A673 (cell line): Measurements from ENCODE around the gene CRYBB1. TPM values are rescaled to one million over a fixed set of nuclear protein-coding genes. Genes with fewer than 3 reads are reported as not detected.

Experiments
- BruUV-seq: library from RNA; stranded (reverse); fragments of 400-500 nt; replicated peaks from 2 replicates; lab custom pipeline; 2021; lab: Mats Ljungman, UMichigan
- CTCF ChIA-PET: fragments of 300-600 bp; sonication (Branson Sonifier 250); formaldehyde crosslinking; loops from one replicate; lab custom pipeline; 2022; ENCODE audit warnings: antibody characterized with exemption; lab: Charles Lee
- POLR2A ChIA-PET: fragments of 300-600 bp; sonication (Branson Sonifier 250); formaldehyde crosslinking; loops from one replicate; lab custom pipeline; 2022; ENCODE audit warnings: antibody characterized with exemption; ENCODE audit not compliant: low non-redundant PET; lab: Charles Lee
- DNase-seq: peaks from one replicate; pipeline ENCODE4 v3.0.0-alpha.2; 2015; ENCODE audit warnings: low spot score
- H3K27ac ChIP-seq: fragments of 200-600 bp; sonication (generic); 2 replicates; pipeline ENCODE4 v1.5.1; 2016; ENCODE audit warnings: mixed run types, low read depth, mild to moderate bottlenecking, mixed read lengths, antibody characterized with exemption, low read length; ENCODE audit not compliant: poor library complexity, severe bottlenecking
- H3K27me3 ChIP-seq: fragments of 200-600 bp; sonication (generic); replicated peaks from 2 replicates; pipeline ENCODE4 v1.6.1; 2017; ENCODE audit warnings: mixed run types, low read depth, mild to moderate bottlenecking, mixed read lengths, antibody characterized with exemption, low read length; ENCODE audit not compliant: insufficient read depth, poor library complexity
- H3K36me3 ChIP-seq: fragments of 200-600 bp; sonication (generic); 2 replicates; pipeline ENCODE4 v1.6.1; 2016; ENCODE audit warnings: mixed run types, mild to moderate bottlenecking, mixed read lengths, antibody characterized with exemption, low read length; ENCODE audit not compliant: insufficient read depth, poor library complexity, severe bottlenecking
- H3K4me1 ChIP-seq: fragments of 200-600 bp; sonication (generic); 2 replicates; pipeline ENCODE4 v1.6.1; 2017; ENCODE audit warnings: mixed run types, mild to moderate bottlenecking, mixed read lengths, antibody characterized with exemption, low read length; ENCODE audit not compliant: insufficient read depth, poor library complexity, severe bottlenecking
- H3K4me3 ChIP-seq: fragments of 200-600 bp; sonication (generic); 2 replicates; pipeline ENCODE4 v1.5.1; 2016; ENCODE audit warnings: low read depth, mixed run types, mild to moderate bottlenecking, mixed read lengths, low read length; ENCODE audit not compliant: poor library complexity, severe bottlenecking
- H3K9me3 ChIP-seq: fragments of 200-600 bp; sonication (generic); 2 replicates; pipeline ENCODE4 v1.6.1; 2016; ENCODE audit warnings: mixed run types, low read depth, mild to moderate bottlenecking, mixed read lengths, antibody characterized with exemption, low read length; ENCODE audit not compliant: poor library complexity, severe bottlenecking
- EZH2 ChIP-seq: fragments of 200-600 bp; sonication (generic); IDR thresholded peaks from 2 replicates; pipeline ENCODE4 v1.6.1; 2017; ENCODE audit warnings: borderline replicate concordance, low read depth, mild to moderate bottlenecking, mixed read lengths, antibody characterized with exemption, low read length; ENCODE audit not compliant: poor library complexity, severe bottlenecking
- intact Hi-C: fragments of 100-400 bp; cut with micrococcal nuclease; formaldehyde crosslinking; loops from one replicate; pipeline ENCODE4 v1.10.0; 2022; ENCODE audit not compliant: unreplicated experiment
- total RNA-seq: library from RNA; stranded (reverse); gene quantifications from 2 replicates; pipeline ENCODE4 v1.2.3, GENCODE V29; 2021
- TF ChIP-seq, protein P1 (sequence below): fragments of 300-800, 200-600 bp; sonication (generic); conservative IDR thresholded peaks from 2 replicates; pipeline ENCODE4 v1.5.1; 2017; ENCODE audit warnings: low read depth, mild to moderate bottlenecking, antibody characterized with exemption, low read length, moderate library complexity, mixed read lengths

The CRYBB1 gene
- total RNA-seq, 1 experiment from 2014 or later: not detected

- Histone ChIP-seq H3K4me1 (no peaks in the 10 kb centered on the region), H3K27ac (no peak overlapping the region), H3K9me3 (no peaks in the 10 kb centered on the region), H3K36me3 (no peaks in the 10 kb centered on the region), H3K27me3 (no peaks in the 10 kb centered on the region), H3K4me3 (no peak overlapping the region)
- BruUV-seq: TSS peak; percentile 48
- CTCF ChIA-PET: no interaction called here
- intact Hi-C loops: no loop called here
- no peak for DNase-seq
- TF ChIP-seq, protein P1, sequence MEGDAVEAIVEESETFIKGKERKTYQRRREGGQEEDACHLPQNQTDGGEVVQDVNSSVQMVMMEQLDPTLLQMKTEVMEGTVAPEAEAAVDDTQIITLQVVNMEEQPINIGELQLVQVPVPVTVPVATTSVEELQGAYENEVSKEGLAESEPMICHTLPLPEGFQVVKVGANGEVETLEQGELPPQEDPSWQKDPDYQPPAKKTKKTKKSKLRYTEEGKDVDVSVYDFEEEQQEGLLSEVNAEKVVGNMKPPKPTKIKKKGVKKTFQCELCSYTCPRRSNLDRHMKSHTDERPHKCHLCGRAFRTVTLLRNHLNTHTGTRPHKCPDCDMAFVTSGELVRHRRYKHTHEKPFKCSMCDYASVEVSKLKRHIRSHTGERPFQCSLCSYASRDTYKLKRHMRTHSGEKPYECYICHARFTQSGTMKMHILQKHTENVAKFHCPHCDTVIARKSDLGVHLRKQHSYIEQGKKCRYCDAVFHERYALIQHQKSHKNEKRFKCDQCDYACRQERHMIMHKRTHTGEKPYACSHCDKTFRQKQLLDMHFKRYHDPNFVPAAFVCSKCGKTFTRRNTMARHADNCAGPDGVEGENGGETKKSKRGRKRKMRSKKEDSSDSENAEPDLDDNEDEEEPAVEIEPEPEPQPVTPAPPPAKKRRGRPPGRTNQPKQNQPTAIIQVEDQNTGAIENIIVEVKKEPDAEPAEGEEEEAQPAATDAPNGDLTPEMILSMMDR: no peak
- TF ChIP-seq EZH2: no peak
- POLR2A ChIA-PET: no interaction called here
These were observed 29.7 kb downstream of the CRYBB1 start for GRCh38 chr22:26587991-26588613.

DNA sequence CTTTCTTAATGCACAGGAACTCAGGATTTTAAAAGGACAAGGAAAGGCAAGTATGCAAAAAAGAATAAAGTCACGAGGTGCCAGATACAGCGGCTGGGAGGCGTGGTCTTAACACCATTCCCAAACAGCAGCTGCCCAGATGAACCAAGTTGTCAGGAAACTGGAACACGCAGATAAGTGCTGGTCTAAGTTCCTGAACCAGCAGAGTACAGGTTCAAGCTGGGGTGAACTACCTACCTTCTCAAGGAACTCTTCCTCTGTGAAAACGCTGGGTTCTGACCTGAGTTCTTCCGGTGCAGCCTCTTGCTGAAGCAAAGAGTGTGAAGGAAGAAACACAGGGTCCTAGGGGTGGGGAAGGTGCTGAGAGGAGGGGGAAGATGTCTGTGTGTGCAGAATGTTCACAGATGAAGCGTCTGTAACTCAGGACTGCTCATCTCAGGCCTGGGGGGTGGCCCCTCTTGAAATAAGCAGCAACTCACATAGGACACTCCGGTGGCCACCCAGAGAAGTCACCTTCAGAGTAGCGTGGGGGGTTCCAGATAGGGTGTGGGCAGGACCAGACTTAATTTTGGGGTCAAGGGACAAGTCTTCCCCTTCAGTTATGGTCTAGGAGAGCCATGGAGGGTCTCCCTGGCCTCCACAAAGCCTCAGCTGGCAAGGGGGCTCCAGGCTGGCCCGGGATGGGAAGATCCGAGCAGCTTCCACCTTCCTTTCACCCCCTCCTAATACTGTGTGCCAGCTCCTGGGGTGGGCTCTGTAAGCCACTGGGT is 31.1 kb downstream of the CRYBB1 start:
- TF ChIP-seq, protein P1: no peak
- no peak for TF ChIP-seq EZH2
- DNase-seq: no peak
- Histone ChIP-seq H3K4me1 (no peaks in the 10 kb centered on the region), H3K9me3 (no peaks in the 10 kb centered on the region), H3K27me3 (no peaks in the 10 kb centered on the region), H3K36me3 (no peaks in the 10 kb centered on the region), H3K27ac (no peak overlapping the region), H3K4me3 (no peak overlapping the region)
- POLR2A ChIA-PET: no interaction called here
- BruUV-seq: no TSS peak
- CTCF ChIA-PET: no interaction called here
- intact Hi-C loops: no loop called here

DNA sequence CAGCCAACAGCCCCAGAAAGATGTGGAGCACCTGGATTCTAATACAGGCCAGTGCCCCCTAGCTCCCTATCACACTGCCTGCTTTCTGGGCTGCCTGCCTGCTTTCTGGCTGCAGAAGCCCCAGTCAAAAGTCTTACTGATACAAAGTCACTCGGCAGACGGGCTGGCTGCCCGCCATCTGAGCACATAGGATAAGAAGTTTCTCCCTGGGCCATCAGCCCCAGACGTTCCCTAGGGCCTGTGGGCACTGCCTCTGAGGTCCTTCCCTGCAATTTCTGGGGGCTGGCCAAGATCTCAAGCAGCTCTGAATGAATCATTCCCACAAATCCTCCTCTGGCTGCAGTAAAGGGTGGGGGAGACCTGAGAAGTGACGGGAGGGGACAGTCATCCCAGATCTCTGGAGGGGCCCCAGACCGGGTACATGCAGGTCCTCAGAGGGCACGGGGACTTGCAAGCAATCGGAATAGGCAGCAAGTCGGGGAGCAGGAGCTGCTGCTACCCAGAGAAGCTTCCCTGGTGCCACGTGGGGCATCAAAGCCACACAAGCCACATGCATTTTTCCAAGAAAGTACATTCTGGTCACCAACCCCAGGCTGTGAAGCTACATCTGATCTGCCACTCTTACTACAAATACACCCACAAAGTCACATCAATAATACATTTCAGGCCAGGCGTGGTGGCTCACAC is 32.6 kb downstream of the CRYBB1 start:
- CTCF ChIA-PET: no interaction called here

More for the DNA sequence above, 32.6 kb downstream of the CRYBB1 start:
- peak; percentile 45 for DNase-seq
- Histone ChIP-seq H3K27me3 (no peaks in the 10 kb centered on the region), H3K27ac (no peak overlapping the region), H3K36me3 (no peaks in the 10 kb centered on the region), H3K9me3 (no peaks in the 10 kb centered on the region), H3K4me3 (no peak overlapping the region), H3K4me1 (no peaks in the 10 kb centered on the region)
- BruUV-seq: no TSS peak
- intact Hi-C loops: no loop called here
- no peak for TF ChIP-seq EZH2
- TF ChIP-seq, protein P1: no peak
- POLR2A ChIA-PET: no interaction called here
